Mesodermal cell (in vitro differentiated cells): ENCODE data around the gene JUNB.

ENCODE experiments used
- H3K27ac ChIP-seq: 2 replicates; pipeline ENCODE4 v1.7.0; 2013; ENCODE audit warnings: mild to moderate bottlenecking, low read depth, low read length, moderate library complexity; ENCODE audit not compliant: severe bottlenecking
- H3K36me3 ChIP-seq: 2 replicates; pipeline ENCODE4 v1.7.1; 2013; ENCODE audit warnings: mild to moderate bottlenecking, low read length, moderate library complexity; ENCODE audit not compliant: control insufficient read depth, insufficient read depth
- H3K4me1 ChIP-seq: one replicate; pipeline ENCODE4 v1.7.1; 2013; ENCODE audit warnings: mild to moderate bottlenecking, low read length; ENCODE audit not compliant: insufficient read depth, control insufficient read depth, poor library complexity, severe bottlenecking
- H3K4me3 ChIP-seq: 2 replicates; pipeline ENCODE4 v1.7.0; 2013; ENCODE audit warnings: low read length, control low read depth, mild to moderate bottlenecking; ENCODE audit not compliant: insufficient read depth, poor library complexity, severe bottlenecking; ENCODE audit errors: extremely low read depth
- H3K9me3 ChIP-seq: 2 replicates; pipeline ENCODE4 v1.7.1; 2013; ENCODE audit warnings: mild to moderate bottlenecking, low read length, moderate library complexity; ENCODE audit not compliant: control insufficient read depth
- WGBS, 2 experiments: methylation state at CpG; one replicate each; pipeline ENCODE4 v1.1.5; 2013; ENCODE audit warnings: missing lambda C conversion rate in 2 of 2; ENCODE audit not compliant: insufficient coverage in 2 of 2; 5-methylcytosine and 5-hydroxymethylcytosine counted together

The JUNB gene

GRCh38 chr19:12784394-12784870 is 6.9 kb upstream of the JUNB start:
- Histone ChIP-seq H3K4me1 (peaks cover 52% of the 10 kb centered on the region), H3K9me3 (no peaks in the 10 kb centered on the region), H3K4me3 (no peak overlapping the region), H3K27ac (peak overlapping the region; percentile 93), H3K36me3 (no peaks in the 10 kb centered on the region)
- 94 to 98% methylated on average over 7 to 9 of the region's 10 CpGs for WGBS, 2 experiments

- WGBS, 2 experiments: 89 to 95% methylated on average over 5 of the region's 5 CpGs
- Histone ChIP-seq H3K4me1 (peaks cover 49% of the 10 kb centered on the region), H3K27ac (peak overlapping the region; percentile 93), H3K36me3 (no peaks in the 10 kb centered on the region), H3K4me3 (no peak overlapping the region), H3K9me3 (no peaks in the 10 kb centered on the region)
These were observed 6.3 kb upstream of the JUNB start for GRCh38 chr19:12784871-12785430.

GRCh38 chr19:12785431-12786031 is 5.8 kb upstream of the JUNB start:
- no peaks in the 10 kb centered on the region for H3K9me3 ChIP-seq
- 86 to 97% methylated on average over 3 to 4 of the region's 4 CpGs for WGBS, 2 experiments
- H3K4me3 ChIP-seq: no peak overlapping the region
- peak overlapping the region; percentile 41 for H3K27ac ChIP-seq
- H3K36me3 ChIP-seq: no peaks in the 10 kb centered on the region
- peaks cover 49% of the 10 kb centered on the region for H3K4me1 ChIP-seq

- Histone ChIP-seq H3K36me3 (no peaks in the 10 kb centered on the region), H3K4me3 (no peak overlapping the region), H3K27ac (peak overlapping the region; percentile 41), H3K4me1 (peaks cover 53% of the 10 kb centered on the region), H3K9me3 (no peaks in the 10 kb centered on the region)
- 93 to 95% methylated on average over 11 to 12 of the region's 18 CpGs for WGBS, 2 experiments
These were observed 5.0 kb upstream of the JUNB start for GRCh38 chr19:12786141-12786870.

GRCh38 chr19:12786952-12787351 is 4.3 kb upstream of the JUNB start:
- no peaks in the 10 kb centered on the region for H3K9me3 ChIP-seq
- no peak overlapping the region for H3K27ac ChIP-seq
- no peaks in the 10 kb centered on the region for H3K36me3 ChIP-seq
- 100% methylated on average over 2 of the region's 3 CpGs for WGBS, 2 experiments
- H3K4me1 ChIP-seq: peaks cover 53% of the 10 kb centered on the region
- H3K4me3 ChIP-seq: no peak overlapping the region

- H3K27ac ChIP-seq: no peak overlapping the region
- H3K4me1 ChIP-seq: peaks cover 53% of the 10 kb centered on the region
These were observed 3.8 kb upstream of the JUNB start for GRCh38 chr19:12787458-12787857.

GRCh38 chr19:12788042-12788681 is 3.1 kb upstream of the JUNB start:
- 72 to 90% methylated on average over 3 to 4 of the region's 4 CpGs for WGBS, 2 experiments
- no peak overlapping the region for H3K4me3 ChIP-seq
- peaks cover 52% of the 10 kb centered on the region for H3K4me1 ChIP-seq
- H3K36me3 ChIP-seq: no peaks in the 10 kb centered on the region
- peak overlapping the region; percentile 84 for H3K27ac ChIP-seq
- no peaks in the 10 kb centered on the region for H3K9me3 ChIP-seq

More at GRCh38 chr19:12787458-12787857, 3.8 kb upstream of the JUNB start:
- WGBS, 2 experiments: 95 to 97% methylated on average over 5 of the region's 10 CpGs
- no peaks in the 10 kb centered on the region for H3K36me3 ChIP-seq
- H3K9me3 ChIP-seq: no peaks in the 10 kb centered on the region
- no peak overlapping the region for H3K4me3 ChIP-seq

- H3K4me1 ChIP-seq: peaks cover 46% of the 10 kb centered on the region
- peak overlapping the region; percentile 84 for H3K27ac ChIP-seq
- H3K4me3 ChIP-seq: peak overlapping the region; percentile 78
- 10 to 17% methylated on average over 4 to 10 of the region's 12 CpGs for WGBS, 2 experiments
- H3K9me3 ChIP-seq: no peaks in the 10 kb centered on the region
- H3K36me3 ChIP-seq: no peaks in the 10 kb centered on the region
These were observed 2.6 kb upstream of the JUNB start for GRCh38 chr19:12788682-12789097.

GRCh38 chr19:12789098-12789903 is 2.0 kb upstream of the JUNB start:
- Histone ChIP-seq H3K4me3 (peak overlapping the region; percentile 78), H3K27ac (peak overlapping the region; percentile 84), H3K4me1 (peaks cover 40% of the 10 kb centered on the region), H3K36me3 (no peaks in the 10 kb centered on the region), H3K9me3 (no peaks in the 10 kb centered on the region)
- 4 to 8% methylated on average over 21 to 29 of the region's 46 CpGs for WGBS, 2 experiments
